ENCODE data around the gene OR4Q2.
"Not testable (repeated sequence)": the region's sequence is repeated elsewhere in the genome, so short reads cannot be mapped to it uniquely, and the experiment has no call there.

Gene OR4Q2

GRCh38 chr14:20001863-20002262 is at the start of gene OR4Q2:
Gene OR4Q2 (plus strand): TSS chr14:20002163.
- DNase-seq, result no peak

DNA sequence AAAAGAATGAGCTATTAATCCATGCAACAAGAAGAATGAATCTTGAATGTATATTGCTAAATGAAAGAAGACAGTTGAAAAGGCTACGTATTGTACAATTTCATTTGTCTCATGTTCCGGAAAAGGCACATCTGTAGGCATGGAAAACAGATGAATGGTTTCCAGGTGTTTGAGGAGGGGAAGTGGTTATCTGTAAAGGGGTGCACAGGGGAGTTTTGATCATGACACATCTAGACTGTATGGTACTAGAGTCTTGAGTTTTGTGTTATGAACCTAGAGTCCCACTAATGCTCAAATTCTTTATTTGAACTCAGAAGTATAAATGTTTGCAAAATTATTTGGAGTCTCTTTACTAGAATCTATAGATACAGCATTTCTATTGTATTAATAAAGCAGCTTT is 32.2 kb upstream of the OR4Q2 start:
- not testable (repeated sequence) for DNase-seq

GRCh38 chr14:19974844-19975243 is 27.1 kb upstream of the OR4Q2 start:
- no peak for DNase-seq

DNA sequence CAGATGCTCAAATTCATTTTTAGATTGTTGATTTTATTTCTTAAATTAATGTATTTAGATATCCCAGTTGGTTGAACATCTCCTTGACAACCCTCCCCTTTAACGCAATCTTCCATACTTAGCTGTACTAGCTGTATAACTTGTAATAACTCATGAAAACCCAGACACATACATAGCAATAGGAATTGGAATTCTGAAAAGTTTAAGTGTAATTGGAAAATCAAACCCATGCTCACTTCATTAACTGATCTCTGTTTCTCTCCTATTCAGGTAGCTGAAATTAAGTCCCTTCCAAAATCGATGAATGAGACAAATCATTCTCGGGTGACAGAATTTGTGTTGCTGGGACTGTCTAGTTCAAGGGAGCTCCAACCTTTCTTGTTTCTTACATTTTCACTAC is 26.7 kb upstream of the OR4Q2 start, which contains the start of gene OR4K15:
TSS of gene OR4K15 (plus strand) at position 301 of the 400 bp plus-strand sequence. CDS start at position 301, 0 bp downstream.
- no peak for DNase-seq

GRCh38 chr14:19993438-19993837 is 8.5 kb upstream of the OR4Q2 start:
- DNase-seq, result no peak

DNA sequence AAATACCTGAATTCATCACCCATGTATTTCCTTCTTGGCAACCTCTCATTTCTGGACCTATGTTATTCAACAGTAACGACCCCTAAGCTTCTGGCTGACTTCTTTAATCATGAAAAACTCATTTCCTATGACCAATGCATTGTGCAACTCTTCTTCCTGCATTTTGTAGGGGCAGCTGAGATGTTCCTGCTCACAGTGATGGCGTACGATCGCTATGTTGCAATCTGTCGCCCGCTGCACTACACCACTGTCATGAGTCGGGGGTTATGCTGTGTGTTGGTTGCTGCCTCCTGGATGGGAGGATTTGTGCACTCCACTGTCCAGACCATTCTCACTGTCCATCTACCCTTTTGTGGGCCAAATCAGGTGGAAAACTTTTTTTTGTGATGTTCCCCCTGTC is 356 bp downstream of the OR4Q2 start:
- no peak for DNase-seq

- no peak for DNase-seq
Measured at GRCh38 chr14:20008156-20008555, 6.2 kb downstream of the OR4Q2 start.

- no peak for DNase-seq
Measured at GRCh38 chr14:20019257-20019865, 17.4 kb downstream of the OR4Q2 start, which contains the start of gene OR4K14. Gene OR4K14 (minus strand): TSS chr14:20019307. CDS start chr14:20015193, 4,114 bp downstream.

DNA sequence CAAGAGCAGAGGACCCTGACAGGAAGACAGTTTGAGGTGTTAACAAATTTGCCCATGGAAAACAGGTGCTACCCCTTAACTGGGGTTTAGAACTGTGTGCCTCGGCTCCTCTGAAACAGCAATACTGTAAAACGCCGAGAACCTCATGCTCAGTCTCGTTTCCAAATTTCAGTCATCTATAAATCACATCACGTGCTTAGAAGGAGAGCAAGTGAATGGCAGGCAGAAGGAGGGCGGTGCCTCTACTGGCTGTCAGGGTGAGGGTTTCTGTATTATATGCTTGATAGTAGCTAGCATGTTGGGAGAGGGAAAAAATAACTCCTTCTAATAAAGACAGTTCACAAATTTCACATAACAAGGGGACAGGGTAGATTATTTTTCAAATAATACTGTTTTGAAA is 29.1 kb downstream of the OR4Q2 start:
- DNase-seq, result no peak

DNA sequence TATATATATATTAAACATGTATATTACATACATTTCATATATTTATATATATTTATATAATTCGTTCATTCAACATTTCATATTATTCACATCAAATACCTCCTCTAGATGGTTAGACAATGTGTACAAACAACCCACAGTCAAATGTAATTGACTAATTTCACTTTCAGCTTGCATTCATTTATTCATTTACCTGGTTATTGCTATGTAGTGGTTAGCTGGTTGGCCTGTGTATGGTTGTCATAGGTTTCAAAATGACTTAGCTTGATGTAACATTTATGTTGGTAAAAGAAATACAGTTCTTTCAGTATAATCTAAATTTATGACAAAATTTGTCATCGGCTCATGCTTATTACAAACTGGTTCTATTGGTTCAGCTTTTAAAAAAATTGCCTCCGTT is 33.5 kb downstream of the OR4Q2 start:
- no peak for DNase-seq

GRCh38 chr14:20035938-20036337 is 34.0 kb downstream of the OR4Q2 start, which contains the start of gene OR4K13:
Gene OR4K13 (minus strand): TSS chr14:20036038. CDS start chr14:20034758, 1,280 bp downstream.
- DNase-seq, result no peak

- DNase-seq, result no peak
Measured at GRCh38 chr14:20044243-20044642, 42.3 kb downstream of the OR4Q2 start.

- no peak for DNase-seq
Measured at GRCh38 chr14:20048202-20048601, 46.2 kb downstream of the OR4Q2 start.
